Measurements from ENCODE around the gene COG8. TPM values are rescaled to one million over a fixed set of nuclear protein-coding genes. Genes with fewer than 3 reads are reported as not detected.

Gene COG8
- total and polyA plus RNA-seq, 7 donors, result 9.6 to 57.6 (median 32.2) TPM

- no peak for DNase-seq
- H3K36me3 ChIP-seq, result peaks cover 25 to 60% (median 40%) of the 10 kb centered on the region in 4 donors
- no peaks in the 10 kb centered on the region for H3K9me3 ChIP-seq
- no peaks in the 10 kb centered on the region for H3K27me3 ChIP-seq
- 83 to 89% methylated on average over 6 of the region's 6 CpGs for WGBS, 2 donors
- peaks cover 0 to 47% (median 41%) of the 10 kb centered on the region in 4 donors for H3K4me1 ChIP-seq
- intact Hi-C loops (cut with DNase I), result no loop called here
- no peak overlapping the region for H3K4me3 ChIP-seq
- TF ChIP-seq POLR2AphosphoS5 (IDR thresholded peaks at IDR 0.05), result no peak
- TF ChIP-seq CTCF (IDR thresholded peaks at IDR 0.05), result no peak
- no peak for TF ChIP-seq EP300 (IDR thresholded peaks at IDR 0.05)
- no peak for TF ChIP-seq POLR2A (IDR thresholded peaks at IDR 0.05)
- H3K27ac ChIP-seq, result no peak overlapping the region
Measured at GRCh38 chr16:69325784-69326171, 13.6 kb downstream of the COG8 start.

- H3K27ac ChIP-seq, result no peak overlapping the region
- WGBS, 2 donors, result 69 to 82% methylated on average over 10 of the region's 10 CpGs
- DNase-seq, result no peak
- peaks cover 0 to 43% (median 39%) of the 10 kb centered on the region in 4 donors for H3K4me1 ChIP-seq
- H3K36me3 ChIP-seq, result peaks cover 35 to 71% (median 51%) of the 10 kb centered on the region in 4 donors
- H3K4me3 ChIP-seq, result no peak overlapping the region
- TF ChIP-seq CTCF (IDR thresholded peaks at IDR 0.05), result no peak
- no peak for TF ChIP-seq POLR2A (IDR thresholded peaks at IDR 0.05)
- TF ChIP-seq POLR2AphosphoS5 (IDR thresholded peaks at IDR 0.05), result no peak
- TF ChIP-seq EP300 (IDR thresholded peaks at IDR 0.05), result no peak
- no peaks in the 10 kb centered on the region for H3K9me3 ChIP-seq
- intact Hi-C loops (cut with DNase I), result no loop called here
- H3K27me3 ChIP-seq, result no peaks in the 10 kb centered on the region
Measured at GRCh38 chr16:69324585-69325253, 14.6 kb downstream of the COG8 start.

- H3K27ac ChIP-seq, result no peak overlapping the region
- no peaks in the 10 kb centered on the region for H3K9me3 ChIP-seq
- intact Hi-C loops (cut with DNase I), result no loop called here
- 68 to 84% methylated on average over 8 of the region's 8 CpGs for WGBS, 2 donors
- peaks cover 42 to 77% (median 57%) of the 10 kb centered on the region in 4 donors for H3K36me3 ChIP-seq
- H3K27me3 ChIP-seq, result no peaks in the 10 kb centered on the region
- peaks cover 0 to 36% (median 33%) of the 10 kb centered on the region in 4 donors for H3K4me1 ChIP-seq
- TF ChIP-seq POLR2A (IDR thresholded peaks at IDR 0.05) (no peak), EP300 (IDR thresholded peaks at IDR 0.05) (no peak), CTCF (IDR thresholded peaks at IDR 0.05) (no peak), POLR2AphosphoS5 (IDR thresholded peaks at IDR 0.05) (no peak)
- no peak overlapping the region for H3K4me3 ChIP-seq
- no peak for DNase-seq
Measured at GRCh38 chr16:69324013-69324531, 15.3 kb downstream of the COG8 start.

- TF ChIP-seq POLR2AphosphoS5 (IDR thresholded peaks at IDR 0.05), result no peak
- TF ChIP-seq CTCF (IDR thresholded peaks at IDR 0.05), result no peak
- TF ChIP-seq POLR2A (IDR thresholded peaks at IDR 0.05), result no peak
- no peak for TF ChIP-seq EP300 (IDR thresholded peaks at IDR 0.05)
- H3K4me3 ChIP-seq, result no peak overlapping the region
- no peaks in the 10 kb centered on the region for H3K9me3 ChIP-seq
- no peak for DNase-seq
- intact Hi-C loops (cut with DNase I), result no loop called here
- peaks cover 0 to 30% (median 26%) of the 10 kb centered on the region in 4 donors for H3K4me1 ChIP-seq
- 92 to 93% methylated on average over 14 of the region's 14 CpGs for WGBS, 2 donors
- peaks cover 48 to 84% (median 62%) of the 10 kb centered on the region in 4 donors for H3K36me3 ChIP-seq
- H3K27me3 ChIP-seq, result no peaks in the 10 kb centered on the region
- H3K27ac ChIP-seq, result no peak overlapping the region
Measured at GRCh38 chr16:69323415-69323814, 15.9 kb downstream of the COG8 start.
